Measurements from ENCODE around the gene LASP1.

Gene LASP1

GRCh38 chr17:38871247-38872015 is 1.6 kb downstream of the LASP1 start:
- no peak for TF ChIP-seq CTCF (IDR thresholded peaks at IDR 0.05; ENCODE audit: insufficient read depth, low read depth, low read length, missing control alignments)
- DNase-seq (ENCODE audit: low read depth) = peak; percentile 67
- H3K4me3 ChIP-seq (ENCODE audit: low read depth, low read length) = peak overlapping the region; percentile 84

GRCh38 chr17:38872027-38872511 is 2.2 kb downstream of the LASP1 start:
- TF ChIP-seq CTCF (IDR thresholded peaks at IDR 0.05; ENCODE audit: insufficient read depth, low read depth, low read length, missing control alignments) = no peak
- peak overlapping the region; percentile 84 for H3K4me3 ChIP-seq (ENCODE audit: low read depth, low read length)
- DNase-seq (ENCODE audit: low read depth) = no peak

GRCh38 chr17:38872671-38873385 is 3.0 kb downstream of the LASP1 start:
- H3K4me3 ChIP-seq (ENCODE audit: low read depth, low read length) = no peak overlapping the region
- no peak for TF ChIP-seq CTCF (IDR thresholded peaks at IDR 0.05; ENCODE audit: insufficient read depth, low read depth, low read length, missing control alignments)
- no peak for DNase-seq (ENCODE audit: low read depth)

- no peak for TF ChIP-seq CTCF (IDR thresholded peaks at IDR 0.05; ENCODE audit: insufficient read depth, low read depth, low read length, missing control alignments)
- DNase-seq (ENCODE audit: low read depth) = no peak
- H3K4me3 ChIP-seq (ENCODE audit: low read depth, low read length) = no peak overlapping the region
Observed at GRCh38 chr17:38873640-38874380, 4.0 kb downstream of the LASP1 start.

- H3K4me3 ChIP-seq (ENCODE audit: low read depth, low read length) = no peak overlapping the region
- DNase-seq (ENCODE audit: low read depth) = no peak
- TF ChIP-seq CTCF (IDR thresholded peaks at IDR 0.05; ENCODE audit: insufficient read depth, low read depth, low read length, missing control alignments) = no peak
Observed at GRCh38 chr17:38874505-38875400, 4.9 kb downstream of the LASP1 start.

GRCh38 chr17:38875477-38876075 is 5.7 kb downstream of the LASP1 start:
- no peak for TF ChIP-seq CTCF (IDR thresholded peaks at IDR 0.05; ENCODE audit: insufficient read depth, low read depth, low read length, missing control alignments)
- DNase-seq (ENCODE audit: low read depth) = no peak
- no peak overlapping the region for H3K4me3 ChIP-seq (ENCODE audit: low read depth, low read length)
